ENCODE measurements around the gene PPM1L. TPM values are rescaled to one million over a fixed set of nuclear protein-coding genes. Genes with fewer than 3 reads are reported as not detected.

PPM1L gene
- total RNA-seq, 2 donors from 2014 or later, result 23.8 to 47.4 TPM

DNA sequence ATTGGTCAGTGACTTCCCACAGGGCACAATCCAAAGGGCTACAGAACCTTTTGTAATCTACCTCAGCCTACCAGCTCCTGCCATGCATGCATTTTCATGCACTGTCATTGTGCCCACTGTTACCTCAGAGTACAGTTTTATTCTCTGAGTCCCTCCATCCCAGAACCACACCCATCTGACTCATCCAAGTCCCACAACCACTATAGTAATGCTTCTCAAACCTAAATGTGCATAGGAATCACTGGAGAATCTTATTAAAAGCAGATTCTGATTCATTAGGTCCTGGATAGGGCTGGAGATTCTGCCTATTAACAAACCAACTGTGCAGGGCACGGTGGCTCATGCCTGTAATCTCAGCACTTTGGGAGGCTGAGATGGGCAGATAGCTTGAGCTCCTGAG is 352.8 kb downstream of the PPM1L start:
- TF ChIP-seq CTCF (IDR thresholded peaks at IDR 0.05), result no peak
- Histone ChIP-seq H3K36me3 (no peaks in the 10 kb centered on the region), H3K27me3 (no peaks in the 10 kb centered on the region), H3K4me1 (peaks cover 0 to 11% of the 10 kb centered on the region in 2 donors), H3K4me3 (no peak overlapping the region), H3K27ac (no peak overlapping the region), H3K9me3 (no peaks in the 10 kb centered on the region)
- DNase-seq (ENCODE audit: low spot score), result no peak

DNA sequence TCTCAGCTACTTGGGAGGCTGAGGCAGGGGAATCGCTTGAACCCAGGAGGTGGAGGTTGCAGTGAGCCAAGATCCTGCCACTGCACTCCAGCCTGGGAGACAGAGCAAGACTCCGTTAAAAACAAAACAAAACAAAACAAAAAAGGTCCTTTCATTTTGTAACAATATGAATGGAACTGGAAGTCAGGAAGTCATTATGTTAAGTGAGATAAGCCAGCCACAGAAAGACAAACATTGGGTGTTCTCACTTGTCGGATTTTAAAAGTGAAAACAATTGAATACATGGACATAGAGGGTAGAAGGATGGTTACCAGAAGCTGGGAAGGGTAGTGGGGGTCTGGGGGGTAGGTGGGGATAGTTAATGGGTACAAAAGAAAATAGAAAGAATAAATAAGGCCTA is 361.6 kb downstream of the PPM1L start:
- no peak for TF ChIP-seq CTCF (IDR thresholded peaks at IDR 0.05)
- Histone ChIP-seq H3K36me3 (no peaks in the 10 kb centered on the region), H3K9me3 (peaks cover 0 to 37% of the 10 kb centered on the region in 2 donors), H3K27ac (no peak overlapping the region), H3K4me3 (no peak overlapping the region), H3K4me1 (no peaks in the 10 kb centered on the region), H3K27me3 (no peaks in the 10 kb centered on the region)
- no peak for DNase-seq (ENCODE audit: low spot score)

GRCh38 chr3:161126495-161126894 is 370.5 kb downstream of the PPM1L start:
- no peak for DNase-seq (ENCODE audit: low spot score)
- no peak for TF ChIP-seq CTCF (IDR thresholded peaks at IDR 0.05)
- Histone ChIP-seq H3K4me1 (peaks cover 0 to 8% of the 10 kb centered on the region in 2 donors), H3K27me3 (no peaks in the 10 kb centered on the region), H3K36me3 (no peaks in the 10 kb centered on the region), H3K9me3 (peaks cover 0 to 29% of the 10 kb centered on the region in 2 donors), H3K27ac (no peak overlapping the region), H3K4me3 (no peak overlapping the region)

Other genes starting within 250 kb of the PPM1L start
- gene KPNA4, start 190.7 kb upstream of the PPM1L start, total RNA-seq, result 10 to 100 TPM; 36.1 to 44.4 TPM
- not detected for gene ARL14, start 79.1 kb upstream of the PPM1L start, total RNA-seq

Measured in right atrium auricular region (tissue), 2 donors.